HUES6 (cell line): Measurements from ENCODE around the gene ZBTB6.
"Not testable (repeated sequence)": the region's sequence is repeated elsewhere in the genome, so short reads cannot be mapped to it uniquely, and the experiment has no call there.

Experiments used
- H3K27ac ChIP-seq: 2 replicates; pipeline ENCODE4 v1.7.0; 2013; ENCODE audit warnings: low read depth, mild to moderate bottlenecking, low read length, inconsistent platforms
- H3K27me3 ChIP-seq: 2 replicates; pipeline ENCODE4 v1.6.1; 2013; ENCODE audit warnings: low read length; ENCODE audit not compliant: control insufficient read depth, insufficient read depth
- H3K36me3 ChIP-seq: 2 replicates; pipeline ENCODE4 v1.6.1; 2013; ENCODE audit warnings: low read length; ENCODE audit not compliant: control insufficient read depth, insufficient read depth
- H3K4me1 ChIP-seq: 2 replicates; pipeline ENCODE4 v1.6.1; 2013; ENCODE audit warnings: low read length; ENCODE audit not compliant: control insufficient read depth, insufficient read depth
- H3K4me3 ChIP-seq: 2 replicates; pipeline ENCODE4 v1.5.1; 2013; ENCODE audit warnings: low read depth, low read length
- H3K9ac ChIP-seq: one replicate; pipeline ENCODE4 v1.6.1; 2013; ENCODE audit warnings: mild to moderate bottlenecking, low read length
- H3K9me3 ChIP-seq: 2 replicates; pipeline ENCODE4 v1.6.1; 2013; ENCODE audit warnings: low read depth, low read length; ENCODE audit not compliant: control insufficient read depth, insufficient read depth

ZBTB6 gene

DNA sequence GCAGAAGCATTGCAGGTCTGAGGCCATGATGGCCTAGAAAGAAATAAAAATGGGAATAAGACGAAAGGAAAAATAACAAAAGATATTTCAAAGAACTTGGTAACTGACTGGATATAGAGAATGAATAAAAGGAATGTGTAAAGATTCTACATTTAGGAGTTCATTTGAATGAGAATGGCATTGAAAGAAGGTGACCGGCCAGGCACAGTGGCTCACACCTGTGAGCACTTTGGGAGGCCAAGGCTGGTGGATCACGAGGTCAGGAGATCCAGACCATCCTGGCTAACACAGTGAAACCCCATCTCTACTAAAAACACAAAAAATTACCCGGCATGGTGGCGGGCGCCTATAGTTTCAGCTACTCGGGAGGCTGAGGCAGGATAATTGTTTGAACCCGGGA lies 9.6 kb upstream of the ZBTB6 start:
- H3K36me3 ChIP-seq: peaks cover 19% of the 10 kb centered on the region
- peaks cover 10% of the 10 kb centered on the region; the same call in 1 of the 2 replicates for H3K4me1 ChIP-seq
- H3K27ac ChIP-seq: no peak overlapping the region
- H3K9me3 ChIP-seq: no peaks in the 10 kb centered on the region
- no peak overlapping the region for H3K4me3 ChIP-seq
- H3K9ac ChIP-seq: no peak overlapping the region
- no peaks in the 10 kb centered on the region for H3K27me3 ChIP-seq

GRCh38 chr9:122918310-122918709 lies 5.2 kb upstream of the ZBTB6 start:
- Histone ChIP-seq H3K27me3 (no peaks in the 10 kb centered on the region), H3K9ac (no peak overlapping the region), H3K9me3 (no peaks in the 10 kb centered on the region), H3K4me1 (peaks cover 8% of the 10 kb centered on the region; the same call in 1 of the 2 replicates), H3K4me3 (no peak overlapping the region), H3K36me3 (peaks cover 19% of the 10 kb centered on the region), H3K27ac (no peak overlapping the region)

- Histone ChIP-seq H3K27me3 (no peaks in the 10 kb centered on the region), H3K27ac (peak overlapping the region; percentile 67), H3K36me3 (peaks cover 22% of the 10 kb centered on the region)
Measured at GRCh38 chr9:122912671-122912963, 506 bp downstream of the ZBTB6 start.

GRCh38 chr9:122906122-122906521 lies 7.0 kb downstream of the ZBTB6 start:
- Histone ChIP-seq H3K36me3 (peaks cover 13% of the 10 kb centered on the region), H3K4me1 (peaks cover 11% of the 10 kb centered on the region; the same call in 1 of the 2 replicates)
- H3K9me3 ChIP-seq, H3K27me3 ChIP-seq, H3K27ac ChIP-seq, H3K4me3 ChIP-seq, H3K9ac ChIP-seq: not testable (repeated sequence)

More at GRCh38 chr9:122912671-122912963, 506 bp downstream of the ZBTB6 start:
- Histone ChIP-seq H3K9me3 (no peaks in the 10 kb centered on the region), H3K4me1 (peaks cover 4% of the 10 kb centered on the region; the same call in 1 of the 2 replicates), H3K9ac (peak overlapping the region; percentile 88), H3K4me3 (peak overlapping the region; percentile 73)

GRCh38 chr9:122904823-122905710 lies 8.1 kb downstream of the ZBTB6 start, which contains the start of gene RC3H2:
Gene RC3H2, minus strand, starts transcription at chr9:122905359. Its CDS starts 7,850 bp downstream, at chr9:122897509.
- Histone ChIP-seq H3K4me1 (peaks cover 11% of the 10 kb centered on the region; the same call in 1 of the 2 replicates), H3K9ac (peak within 1 kb of the TSS; percentile 88), H3K27ac (peak within 1 kb of the TSS; percentile 89)

GRCh38 chr9:122904466-122904822 lies 8.7 kb downstream of the ZBTB6 start:
- H3K27ac ChIP-seq: peak overlapping the region; percentile 89
- H3K9ac ChIP-seq: peak overlapping the region; percentile 88
- H3K4me1 ChIP-seq: peaks cover 11% of the 10 kb centered on the region; the same call in 1 of the 2 replicates
- no peaks in the 10 kb centered on the region for H3K9me3 ChIP-seq
- H3K27me3 ChIP-seq: no peaks in the 10 kb centered on the region
- H3K4me3 ChIP-seq: peak overlapping the region; percentile 75
- H3K36me3 ChIP-seq: no peaks in the 10 kb centered on the region

More at GRCh38 chr9:122904823-122905710, 8.1 kb downstream of the ZBTB6 start, which contains the start of gene RC3H2:
- Histone ChIP-seq H3K36me3 (peaks cover 4% of the 10 kb centered on the region; the same call in 1 of the 2 replicates), H3K4me3 (peak within 1 kb of the TSS; percentile 75), H3K27me3 (no peaks in the 10 kb centered on the region), H3K9me3 (no peaks in the 10 kb centered on the region)

DNA sequence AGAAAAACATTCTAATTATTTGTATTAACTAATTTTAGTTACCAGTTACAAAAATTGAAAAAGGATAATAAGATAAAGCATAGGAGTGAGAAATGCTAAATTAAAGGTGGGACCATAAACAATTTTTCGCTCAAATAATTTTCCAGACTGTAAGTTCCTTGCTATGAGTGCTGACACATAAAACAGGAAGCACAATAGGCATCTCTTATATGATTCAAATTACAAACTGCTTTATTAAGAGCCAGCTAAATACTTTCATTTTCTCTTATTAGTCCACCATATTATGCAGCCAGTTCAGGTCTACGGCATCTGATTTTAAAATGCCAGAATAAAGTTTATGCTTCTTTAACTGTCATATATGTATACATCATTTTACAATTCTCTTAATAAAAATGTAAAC lies 12.3 kb downstream of the ZBTB6 start:
- Histone ChIP-seq H3K9me3 (no peaks in the 10 kb centered on the region), H3K27ac (no peak overlapping the region), H3K27me3 (no peaks in the 10 kb centered on the region), H3K9ac (no peak overlapping the region), H3K4me3 (no peak overlapping the region), H3K4me1 (peaks cover 11% of the 10 kb centered on the region; the same call in 1 of the 2 replicates), H3K36me3 (peaks cover 17% of the 10 kb centered on the region)

GRCh38 chr9:122897969-122898368 lies 15.2 kb downstream of the ZBTB6 start:
- H3K9ac ChIP-seq: no peak overlapping the region
- peaks cover 41% of the 10 kb centered on the region for H3K36me3 ChIP-seq
- H3K27me3 ChIP-seq: no peaks in the 10 kb centered on the region
- H3K4me1 ChIP-seq: 0 out of 2 replicates have a peak, but pooled peaks cover under 1% of the 10 kb centered on the region
- H3K9me3 ChIP-seq: no peaks in the 10 kb centered on the region
- H3K27ac ChIP-seq: no peak overlapping the region
- H3K4me3 ChIP-seq: no peak overlapping the region

DNA sequence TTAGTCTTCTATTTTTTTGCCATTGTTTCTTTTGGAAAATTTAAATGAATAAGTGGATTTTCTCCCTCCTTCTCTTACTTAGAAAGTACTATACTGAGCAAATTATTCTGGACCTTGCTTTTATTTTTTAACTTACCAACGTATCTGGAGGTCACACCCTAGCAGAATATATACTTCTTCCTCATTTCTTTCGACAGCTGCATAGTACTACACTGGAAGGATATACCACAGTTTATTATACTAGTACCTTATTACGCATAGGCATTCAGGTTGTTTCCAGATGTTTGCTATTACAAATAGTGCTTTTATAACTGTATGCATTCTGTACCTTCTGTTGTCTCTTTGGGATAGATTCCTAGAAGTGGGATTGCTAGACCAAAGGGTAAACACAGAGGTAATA lies 24.6 kb downstream of the ZBTB6 start:
- Histone ChIP-seq H3K9ac (no peak overlapping the region), H3K36me3 (peaks cover 85% of the 10 kb centered on the region), H3K4me3 (no peak overlapping the region), H3K27ac (no peak overlapping the region), H3K4me1 (no peaks in the 10 kb centered on the region), H3K9me3 (no peaks in the 10 kb centered on the region), H3K27me3 (no peaks in the 10 kb centered on the region)

- Histone ChIP-seq H3K4me1 (no peaks in the 10 kb centered on the region), H3K9me3 (no peaks in the 10 kb centered on the region), H3K27me3 (no peaks in the 10 kb centered on the region), H3K27ac (no peak overlapping the region), H3K4me3 (no peak overlapping the region), H3K36me3 (peaks cover 89% of the 10 kb centered on the region), H3K9ac (no peak overlapping the region)
Measured at GRCh38 chr9:122883125-122883524, 30.0 kb downstream of the ZBTB6 start.

GRCh38 chr9:122879443-122879842 lies 33.7 kb downstream of the ZBTB6 start:
- no peaks in the 10 kb centered on the region for H3K9me3 ChIP-seq
- H3K9ac ChIP-seq: no peak overlapping the region
- H3K27me3 ChIP-seq: no peaks in the 10 kb centered on the region
- peaks cover 94% of the 10 kb centered on the region for H3K36me3 ChIP-seq
- no peak overlapping the region for H3K4me3 ChIP-seq
- H3K27ac ChIP-seq: no peak overlapping the region
- H3K4me1 ChIP-seq: no peaks in the 10 kb centered on the region
